Common myeloid progenitor, CD34-positive (primary cell): ENCODE results near the gene SLC17A1.
A peak's percentile ranks its signal among the peaks of the same experiment; 100 is the strongest.
"Not testable (repeated sequence)": the region's sequence is repeated elsewhere in the genome, so short reads cannot be mapped to it uniquely, and the experiment has no call there.

ENCODE experiments used
- CTCF ChIA-PET: fragments of 350-600 bp; sonication (Branson Sonifier 250); formaldehyde crosslinking; loops from one replicate; lab custom pipeline; 2021; ENCODE audit warnings: antibody characterized with exemption; lab: Charles Lee
- POLR2A ChIA-PET: fragments of 350-600 bp; sonication (Branson Sonifier 250); formaldehyde crosslinking; loops from one replicate; lab custom pipeline; 2021; ENCODE audit warnings: antibody characterized with exemption; lab: Charles Lee
- DNase-seq, 3 donors: peaks; one replicate each; pipeline versions ENCODE4 v3.0.0 to v3.0.0-alpha.2; 2013
- H3K27ac ChIP-seq, 2 experiments: 1 replicate in 1 of 2; 2 replicates in 1 of 2; pipeline ENCODE4 v1.7.0; 2013; ENCODE audit warnings: inconsistent platforms in 2 of 2, low read length in 2 of 2, mild to moderate bottlenecking in 2 of 2, low read depth in 1 of 2, moderate library complexity in 1 of 2; ENCODE audit not compliant: severe bottlenecking in 2 of 2, insufficient read depth in 1 of 2, poor library complexity in 1 of 2
- H3K27me3 ChIP-seq, 5 experiments: replicated peaks in 2 of 5; 1 replicate in 3 of 5; 2 replicates in 2 of 5; pipeline versions ENCODE4 v1.6.1 to v1.7.0; 2013; ENCODE audit warnings: low read length in 4 of 5, mild to moderate bottlenecking in 2 of 5, moderate library complexity in 2 of 5, inconsistent platforms in 1 of 5; ENCODE audit not compliant: insufficient read depth in 5 of 5, control insufficient read depth in 4 of 5
- H3K36me3 ChIP-seq, 4 experiments: 1 replicate in 2 of 4; 2 replicates in 2 of 4; pipeline versions ENCODE4 v1.6.1 to v1.7.0; 2013; ENCODE audit warnings: low read length in 3 of 4, control low read depth in 1 of 4, mild to moderate bottlenecking in 1 of 4; ENCODE audit not compliant: control insufficient read depth in 4 of 4, insufficient read depth in 4 of 4
- H3K4me1 ChIP-seq, 4 experiments: 1 replicate in 3 of 4; 2 replicates in 1 of 4; pipeline versions ENCODE4 v1.6.1 to v1.7.1; 2013; ENCODE audit warnings: low read length in 3 of 4, mild to moderate bottlenecking in 3 of 4, control low read depth in 1 of 4, inconsistent platforms in 1 of 4, moderate library complexity in 1 of 4; ENCODE audit not compliant: control insufficient read depth in 4 of 4, insufficient read depth in 4 of 4; ENCODE audit errors: control extremely low read depth in 1 of 4
- H3K4me3 ChIP-seq, 7 experiments: 1 replicate in 4 of 7; 2 replicates in 3 of 7; pipeline versions ENCODE4 v1.5.1 to v1.7.0; 2013; ENCODE audit warnings: mild to moderate bottlenecking in 7 of 7, low read length in 6 of 7, moderate library complexity in 6 of 7, inconsistent platforms in 2 of 7, low read depth in 2 of 7, control low read depth in 1 of 7; ENCODE audit not compliant: insufficient read depth in 4 of 7, control insufficient read depth in 1 of 7; ENCODE audit errors: extremely low read depth in 1 of 7
- H3K9me3 ChIP-seq, 5 experiments: 1 replicate in 4 of 5; 2 replicates in 1 of 5; pipeline versions ENCODE4 v1.6.1 to v1.7.1; 2013; ENCODE audit warnings: low read length in 4 of 5, mild to moderate bottlenecking in 2 of 5, inconsistent platforms in 1 of 5, low read depth in 1 of 5, moderate library complexity in 1 of 5; ENCODE audit not compliant: control insufficient read depth in 4 of 5, insufficient read depth in 2 of 5; ENCODE audit errors: control extremely low read depth in 1 of 5
- WGBS: methylation state at CpG from one replicate; pipeline ENCODE4 v1.1.5; 2013; ENCODE audit not compliant: insufficient coverage; 5-methylcytosine and 5-hydroxymethylcytosine counted together

Gene SLC17A1

DNA sequence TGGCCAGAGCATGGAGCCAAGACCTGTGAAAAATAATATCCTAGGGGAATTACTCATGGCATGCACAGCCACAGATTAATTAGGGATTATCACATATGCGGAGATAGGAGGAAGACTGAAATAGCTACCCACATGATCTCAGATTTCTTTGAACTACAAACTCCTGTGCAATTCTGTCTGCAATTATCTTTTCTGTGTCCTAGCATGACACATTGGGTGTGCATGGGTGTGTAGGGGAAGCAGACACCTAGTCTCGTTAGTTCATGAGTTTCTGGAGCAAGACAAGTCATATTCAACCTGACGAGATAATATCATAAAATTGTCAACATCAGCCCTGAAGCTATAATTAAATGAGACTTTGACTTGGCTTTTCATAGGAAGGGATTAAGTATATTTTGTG is 80.9 kb downstream of the SLC17A1 start:
- WGBS: no CpG with 5 or more reads among the region's 3 CpGs
- CTCF ChIA-PET: no interaction called here
- POLR2A ChIA-PET: no interaction called here

DNA sequence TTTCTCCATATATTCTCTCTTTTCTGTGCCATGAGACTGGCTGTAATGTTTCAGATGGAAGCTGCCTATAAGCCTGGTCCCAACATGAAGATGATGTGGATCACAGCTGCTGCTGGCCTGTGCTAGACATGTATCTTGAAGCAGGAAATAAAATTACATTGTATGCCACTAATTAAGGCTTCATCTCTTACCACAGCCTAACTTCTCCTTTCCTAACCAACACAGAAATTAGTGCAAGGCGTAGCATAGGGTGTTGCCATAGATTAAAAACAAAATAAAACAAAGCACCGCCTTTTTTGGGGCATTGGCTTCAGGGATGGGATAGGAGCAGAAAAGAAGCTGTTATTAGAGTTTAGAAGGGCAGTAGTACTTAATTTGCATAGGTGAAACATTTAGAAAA is 82.0 kb downstream of the SLC17A1 start:
- H3K4me3 ChIP-seq: no peak overlapping the region
- H3K27ac ChIP-seq: peak overlapping the region in 1 of 2 experiments; percentile 79
- 29% methylated on average over 2 of the region's 2 CpGs for WGBS
- DNase-seq: peak; percentile 77 to 96 (median 94)
- H3K27me3 ChIP-seq: peaks cover 0 to 3% (median 0%) of the 10 kb centered on the region in 5 experiments
- ChIA-PET CTCF (interaction anchor here (1.0 to 1.4 kb wide), 2 partner anchors 10 to 32 kb away, joined by 3 to 4 read pairs; no protein-coding TSS in a partner anchor), POLR2A (interaction anchor here (0.6 kb wide), 1 partner anchor 17 kb away, joined by 3 read pairs; no protein-coding TSS in a partner anchor)
- H3K4me1 ChIP-seq: peaks cover 0 to 17% (median 9%) of the 10 kb centered on the region in 4 experiments
- no peaks in the 10 kb centered on the region for H3K9me3 ChIP-seq
- H3K36me3 ChIP-seq: no peaks in the 10 kb centered on the region

More for the DNA sequence above, 80.9 kb downstream of the SLC17A1 start:
- H3K36me3 ChIP-seq: no peaks in the 10 kb centered on the region
- H3K4me3 ChIP-seq: no peak overlapping the region
- peaks cover 0 to 3% (median 0%) of the 10 kb centered on the region in 5 experiments for H3K27me3 ChIP-seq
- H3K9me3 ChIP-seq: no peaks in the 10 kb centered on the region
- H3K4me1 ChIP-seq: peaks cover 0 to 17% (median 9%) of the 10 kb centered on the region in 4 experiments
- H3K27ac ChIP-seq: no peak overlapping the region
- no peak for DNase-seq

GRCh38 chr6:25748601-25749517 is 83.0 kb downstream of the SLC17A1 start:
- POLR2A ChIA-PET, H3K27ac ChIP-seq, H3K4me3 ChIP-seq, H3K9me3 ChIP-seq, H3K27me3 ChIP-seq, H3K36me3 ChIP-seq: not testable (repeated sequence)
- 35% methylated on average over 5 of the region's 17 CpGs for WGBS
- peak in 2 of 3 donors; percentile 11 to 45 for DNase-seq
- CTCF ChIA-PET: interaction anchor here (1.0 to 1.4 kb wide), 2 partner anchors 11 to 31 kb away, joined by 3 to 4 read pairs; no protein-coding TSS in a partner anchor
- H3K4me1 ChIP-seq: peaks cover 0 to 17% (median 9%) of the 10 kb centered on the region in 4 experiments

DNA sequence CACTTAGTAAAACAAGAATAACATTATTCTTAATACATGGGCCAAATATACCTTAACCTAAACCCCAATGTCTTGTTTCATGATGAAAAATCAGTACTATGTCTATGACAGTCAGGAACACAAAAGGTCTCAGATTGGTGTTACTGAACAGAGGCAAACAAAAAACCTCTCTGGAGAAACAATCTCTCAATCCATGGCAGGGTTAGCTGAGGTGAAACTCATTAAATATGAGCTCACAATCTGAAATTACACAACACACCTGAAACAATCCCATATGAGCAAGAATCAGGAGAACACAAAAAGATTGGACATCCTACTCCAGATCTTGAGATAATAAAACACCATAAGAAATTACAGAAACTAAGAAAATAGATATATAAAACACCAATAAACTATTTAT is 83.8 kb downstream of the SLC17A1 start:
- DNase-seq: no peak
- no peaks in the 10 kb centered on the region for H3K36me3 ChIP-seq
- ChIA-PET CTCF (no interaction called here), POLR2A (no interaction called here)
- no peak overlapping the region for H3K27ac ChIP-seq
- no peaks in the 10 kb centered on the region for H3K27me3 ChIP-seq
- H3K9me3 ChIP-seq: no peaks in the 10 kb centered on the region
- H3K4me3 ChIP-seq: no peak overlapping the region
- peaks cover 0 to 17% (median 9%) of the 10 kb centered on the region in 4 experiments for H3K4me1 ChIP-seq

DNA sequence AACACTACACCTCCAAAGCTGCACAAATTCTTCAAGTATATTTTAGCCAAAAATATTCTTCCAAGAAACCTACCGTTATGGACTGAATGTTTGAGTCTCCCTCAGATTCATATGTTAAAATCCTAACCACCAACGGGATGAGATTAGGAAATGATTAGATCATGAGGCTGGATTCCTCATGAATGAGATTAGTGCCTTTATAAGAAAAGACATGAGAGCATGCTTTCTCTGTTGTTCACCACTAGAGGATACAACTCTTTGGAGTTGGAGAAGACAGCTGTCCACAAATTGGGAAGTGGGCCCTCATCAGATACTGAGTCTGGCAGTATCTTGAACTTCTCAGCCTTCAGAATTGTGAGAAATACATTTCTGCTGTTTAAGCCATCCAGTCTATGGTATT is 84.4 kb downstream of the SLC17A1 start:
- ChIA-PET CTCF (no interaction called here), POLR2A (no interaction called here)
- Histone ChIP-seq H3K27me3 (no peaks in the 10 kb centered on the region), H3K36me3 (no peaks in the 10 kb centered on the region), H3K4me3 (no peak overlapping the region), H3K27ac (no peak overlapping the region), H3K9me3 (no peaks in the 10 kb centered on the region), H3K4me1 (peaks cover 0 to 17% (median 9%) of the 10 kb centered on the region in 4 experiments)
- DNase-seq: peak in 1 of 3 donors; percentile 7
- WGBS: no CpG with 5 or more reads among the region's 2 CpGs

DNA sequence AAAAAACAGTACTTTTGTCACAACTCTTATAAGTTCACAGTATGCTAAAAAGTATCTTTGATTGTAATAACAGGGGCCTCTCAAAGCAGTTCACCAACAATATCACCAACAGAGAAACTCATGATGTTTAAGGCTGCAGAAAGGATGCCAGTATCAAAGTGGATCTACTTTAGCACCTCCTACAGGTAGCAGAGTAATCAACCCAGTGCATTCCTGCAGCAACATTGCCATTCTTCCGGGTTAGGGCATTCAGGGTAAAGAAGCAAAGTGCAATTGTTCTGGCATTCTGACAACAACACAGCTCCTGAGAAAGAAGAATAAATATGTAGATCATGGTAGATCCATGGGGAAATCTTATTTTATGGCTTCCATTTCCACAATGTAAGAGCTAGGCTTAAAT is 84.9 kb downstream of the SLC17A1 start:
- CTCF ChIA-PET: no interaction called here
- Histone ChIP-seq H3K27ac (no peak overlapping the region), H3K4me1 (peaks cover 0 to 17% (median 9%) of the 10 kb centered on the region in 4 experiments), H3K4me3 (no peak overlapping the region), H3K36me3 (no peaks in the 10 kb centered on the region), H3K27me3 (no peaks in the 10 kb centered on the region), H3K9me3 (peaks cover 0 to 3% (median 0%) of the 10 kb centered on the region in 5 experiments)
- no CpG with 5 or more reads among the region's 1 CpG for WGBS
- DNase-seq: no peak
- POLR2A ChIA-PET: no interaction called here

- Histone ChIP-seq H3K36me3 (no peaks in the 10 kb centered on the region), H3K27ac (no peak overlapping the region), H3K9me3 (peaks cover 0 to 3% (median 0%) of the 10 kb centered on the region in 5 experiments), H3K4me3 (no peak overlapping the region), H3K27me3 (no peaks in the 10 kb centered on the region), H3K4me1 (peaks cover 0 to 17% (median 9%) of the 10 kb centered on the region in 4 experiments)
- ChIA-PET POLR2A (no interaction called here), CTCF (no interaction called here)
- WGBS: 86% methylated on average over 1 of the region's 4 CpGs
- DNase-seq: no peak
These were observed 86.0 kb downstream of the SLC17A1 start for GRCh38 chr6:25745836-25746235.
